Measurements from ENCODE around the gene CLDN1. TPM values are rescaled to one million over a fixed set of nuclear protein-coding genes. Genes with fewer than 3 reads are reported as not detected.

CLDN1 gene
- polyA plus RNA-seq, 1 of the 3 experiments (the other 2 are of a cell fraction), result 0.82 TPM

- Histone ChIP-seq H3K9me2 (no peaks in the 10 kb centered on the region), H3K4me2 (no peak overlapping the region), H4K20me1 (ENCODE audit: insufficient read depth) (no peaks in the 10 kb centered on the region), H3K9me3 (no peaks in the 10 kb centered on the region), H3K27ac (ENCODE audit: low read depth in 2 of 2, low read length in 1 of 2) (no peak overlapping the region), H3K4me1 (ENCODE audit: control insufficient read depth in 1 of 2, insufficient read depth in 2 of 2, low read depth in 1 of 2, low read length in 1 of 2) (no peaks in the 10 kb centered on the region), H3K9ac (no peak overlapping the region), H3K4me3 (ENCODE audit: low read depth in 2 of 2, low read length in 1 of 2) (no peak overlapping the region), H3F3A (replicated peaks; ENCODE audit: insufficient read depth) (no peaks in the 10 kb centered on the region), H3K79me2 (ENCODE audit: insufficient read depth) (no peaks in the 10 kb centered on the region), H3K27me3 (ENCODE audit: insufficient read depth) (no peaks in the 10 kb centered on the region), H2AFZ (ENCODE audit: low read depth) (no peak overlapping the region), H3K36me3 (replicated peaks in 1 of 2; ENCODE audit: control insufficient read depth in 1 of 2, insufficient read depth in 2 of 2, low read length in 1 of 2) (no peaks in the 10 kb centered on the region)
- no peak for TF ChIP-seq JUND (IDR thresholded peaks at IDR 0.05)
- no peak for TF ChIP-seq IRF3 (IDR thresholded peaks at IDR 0.05; ENCODE audit: low read depth, low read length)
- no peak for TF ChIP-seq TAF1 (IDR thresholded peaks at IDR 0.05; ENCODE audit: borderline replicate concordance, low read depth, low read length)
- TF ChIP-seq EP300 (IDR thresholded peaks at IDR 0.05; ENCODE audit: borderline replicate concordance in 1 of 2, low read depth in 1 of 2, low read length in 1 of 2), result no peak
- TF ChIP-seq USF2 (IDR thresholded peaks at IDR 0.05; ENCODE audit: borderline replicate concordance, low read depth, low read length), result no peak
- CTCF ChIA-PET, result no interaction called here
- no peak for DNase-seq
- POLR2A ChIA-PET, result no interaction called here
- WGBS (ENCODE audit: low lambda C conversion rate), result 6% methylated on average over 2 of the region's 2 CpGs
Measured at GRCh38 chr3:190289989-190290388, 32.3 kb downstream of the CLDN1 start.

GRCh38 chr3:190288836-190289235 lies 33.4 kb downstream of the CLDN1 start:
- Histone ChIP-seq H3F3A (replicated peaks; ENCODE audit: insufficient read depth) (no peaks in the 10 kb centered on the region), H3K9me3 (no peaks in the 10 kb centered on the region), H3K9me2 (no peaks in the 10 kb centered on the region), H2AFZ (ENCODE audit: low read depth) (no peak overlapping the region), H3K4me2 (no peak overlapping the region), H3K4me1 (ENCODE audit: control insufficient read depth in 1 of 2, insufficient read depth in 2 of 2, low read depth in 1 of 2, low read length in 1 of 2) (no peaks in the 10 kb centered on the region), H3K27me3 (ENCODE audit: insufficient read depth) (no peaks in the 10 kb centered on the region), H3K79me2 (ENCODE audit: insufficient read depth) (no peaks in the 10 kb centered on the region), H3K4me3 (ENCODE audit: low read depth in 2 of 2, low read length in 1 of 2) (no peak overlapping the region), H4K20me1 (ENCODE audit: insufficient read depth) (no peaks in the 10 kb centered on the region), H3K27ac (ENCODE audit: low read depth in 2 of 2, low read length in 1 of 2) (no peak overlapping the region), H3K9ac (no peak overlapping the region), H3K36me3 (replicated peaks in 1 of 2; ENCODE audit: control insufficient read depth in 1 of 2, insufficient read depth in 2 of 2, low read length in 1 of 2) (no peaks in the 10 kb centered on the region)
- DNase-seq, result no peak
- TF ChIP-seq YY1 (IDR thresholded peaks at IDR 0.05; ENCODE audit: low read depth), result no peak
- TF ChIP-seq TCF12 (IDR thresholded peaks at IDR 0.05), result no peak
- TF ChIP-seq NFIC (IDR thresholded peaks at IDR 0.05; ENCODE audit: borderline replicate concordance), result no peak
- TF ChIP-seq IRF3 (IDR thresholded peaks at IDR 0.05; ENCODE audit: low read depth, low read length), result no peak
- no peak for TF ChIP-seq SMC3 (IDR thresholded peaks at IDR 0.05; ENCODE audit: low read depth, low read length)
- TF ChIP-seq NRF1 (IDR thresholded peaks at IDR 0.05; ENCODE audit: low read depth, low read length), result no peak
- TF ChIP-seq GATA2 (CRISPR knock-in tag; IDR thresholded peaks at IDR 0.05), result no peak
- TF ChIP-seq PBX3 (IDR thresholded peaks at IDR 0.05), result no peak
- no peak for TF ChIP-seq USF1 (IDR thresholded peaks at IDR 0.05; ENCODE audit: borderline replicate concordance, low read depth)
- TF ChIP-seq FOXM1 (IDR thresholded peaks at IDR 0.05; ENCODE audit: low read depth), result no peak
- TF ChIP-seq ELF1 (IDR thresholded peaks at IDR 0.05), result no peak
- no peak for TF ChIP-seq POLR2AphosphoS5 (IDR thresholded peaks at IDR 0.05; ENCODE audit: low read depth, low read length)
- TF ChIP-seq JUND (IDR thresholded peaks at IDR 0.05), result no peak
- 6% methylated on average over 2 of the region's 2 CpGs for WGBS (ENCODE audit: low lambda C conversion rate)
- CTCF ChIA-PET, result no interaction called here
- POLR2A ChIA-PET, result no interaction called here

All from SK-N-SH (cell line).